ENCODE results near the gene TOP2A.

DNA sequence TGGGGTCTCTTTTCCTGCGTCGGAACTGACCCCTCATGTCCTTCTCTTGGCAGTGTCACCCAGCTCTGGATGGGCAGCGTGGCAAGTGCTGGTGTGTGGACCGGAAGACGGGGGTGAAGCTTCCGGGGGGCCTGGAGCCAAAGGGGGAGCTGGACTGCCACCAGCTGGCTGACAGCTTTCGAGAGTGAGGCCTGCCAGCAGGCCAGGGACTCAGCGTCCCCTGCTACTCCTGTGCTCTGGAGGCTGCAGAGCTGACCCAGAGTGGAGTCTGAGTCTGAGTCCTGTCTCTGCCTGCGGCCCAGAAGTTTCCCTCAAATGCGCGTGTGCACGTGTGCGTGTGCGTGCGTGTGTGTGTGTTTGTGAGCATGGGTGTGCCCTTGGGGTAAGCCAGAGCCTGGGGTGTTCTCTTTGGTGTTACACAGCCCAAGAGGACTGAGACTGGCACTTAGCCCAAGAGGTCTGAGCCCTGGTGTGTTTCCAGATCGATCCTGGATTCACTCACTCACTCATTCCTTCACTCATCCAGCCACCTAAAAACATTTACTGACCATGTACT, 38.8 kb upstream of the TOP2A start:
- TF ChIP-seq POLR2A (IDR thresholded peaks at IDR 0.05; ENCODE audit: low read depth, low read length) (no peak), POLR2AphosphoS5 (IDR thresholded peaks at IDR 0.05; ENCODE audit: low read depth, low read length) (no peak), TAF1 (IDR thresholded peaks at IDR 0.05; ENCODE audit: low read depth, low read length) (no peak), SPI1 (IDR thresholded peaks at IDR 0.05; ENCODE audit: low read depth, low read length) (no peak), PAX5 (IDR thresholded peaks at IDR 0.05; ENCODE audit: insufficient read depth, low read length, severe bottlenecking) (no peak), POU2F2 (IDR thresholded peaks at IDR 0.05; ENCODE audit: low read depth, low read length) (no peak)
